Duodenal mucosa (tissue), 2 donors: Measurements from ENCODE around the gene TNIP1.

Experiments used
- H3K27ac ChIP-seq: one replicate; pipeline ENCODE4 v1.7.0; 2013; ENCODE audit warnings: low read depth, low read length
- H3K27me3 ChIP-seq, 2 donors: one replicate each; pipeline ENCODE4 v1.7.0; 2013; ENCODE audit warnings: low read length in 2 of 2, control low read depth in 1 of 2; ENCODE audit not compliant: insufficient read depth in 2 of 2, control insufficient read depth in 1 of 2
- H3K36me3 ChIP-seq, 2 donors: one replicate each; pipeline ENCODE4 v1.7.0; 2013; ENCODE audit warnings: low read length in 2 of 2, control low read depth in 1 of 2; ENCODE audit not compliant: insufficient read depth in 2 of 2, control insufficient read depth in 1 of 2
- H3K4me1 ChIP-seq, 2 donors: one replicate each; pipeline ENCODE4 v1.7.0; 2013; ENCODE audit warnings: low read length in 2 of 2, control low read depth in 1 of 2; ENCODE audit not compliant: insufficient read depth in 2 of 2, control insufficient read depth in 1 of 2
- H3K4me3 ChIP-seq, 2 donors: one replicate each; pipeline ENCODE4 v1.7.0; 2013; ENCODE audit warnings: low read length in 2 of 2, low read depth in 1 of 2
- H3K9ac ChIP-seq, 2 donors: one replicate each; pipeline ENCODE4 v1.7.0; 2013; ENCODE audit warnings: low read length in 2 of 2, low read depth in 1 of 2
- H3K9me3 ChIP-seq, 2 donors: one replicate each; pipeline ENCODE4 v1.7.0; 2013; ENCODE audit warnings: low read length in 2 of 2, control low read depth in 1 of 2; ENCODE audit not compliant: control insufficient read depth in 1 of 2

TNIP1 gene

DNA sequence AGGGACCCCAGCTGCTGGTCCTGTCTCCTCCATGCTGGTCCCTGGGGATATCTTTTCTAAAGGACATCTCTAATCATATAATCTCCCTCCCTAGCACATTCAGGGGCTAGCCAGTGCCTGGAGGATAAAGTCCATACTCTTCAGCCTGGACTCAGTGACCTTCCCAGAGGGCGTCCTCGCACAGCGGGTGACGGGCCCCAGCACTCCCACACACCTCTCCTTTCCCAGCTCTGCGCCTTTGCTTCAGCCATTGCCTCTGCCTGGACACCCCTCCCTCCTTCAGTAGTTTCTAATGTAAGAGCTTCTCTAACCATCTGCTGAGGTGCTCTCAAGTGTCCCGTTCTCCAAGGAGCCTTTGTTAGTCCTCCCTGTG lies 15.2 kb upstream of the TNIP1 start:
- H3K9me3 ChIP-seq, result no peaks in the 10 kb centered on the region
- H3K27me3 ChIP-seq, result no peaks in the 10 kb centered on the region
- H3K36me3 ChIP-seq, result no peaks in the 10 kb centered on the region
- H3K4me1 ChIP-seq, result peaks cover 78 to 83% of the 10 kb centered on the region in 2 donors
- H3K9ac ChIP-seq, result peak overlapping the region; percentile 40 to 55
- H3K27ac ChIP-seq, result peak overlapping the region; percentile 90
- H3K4me3 ChIP-seq, result peak overlapping the region in 1 of 2 donors; percentile 1

DNA sequence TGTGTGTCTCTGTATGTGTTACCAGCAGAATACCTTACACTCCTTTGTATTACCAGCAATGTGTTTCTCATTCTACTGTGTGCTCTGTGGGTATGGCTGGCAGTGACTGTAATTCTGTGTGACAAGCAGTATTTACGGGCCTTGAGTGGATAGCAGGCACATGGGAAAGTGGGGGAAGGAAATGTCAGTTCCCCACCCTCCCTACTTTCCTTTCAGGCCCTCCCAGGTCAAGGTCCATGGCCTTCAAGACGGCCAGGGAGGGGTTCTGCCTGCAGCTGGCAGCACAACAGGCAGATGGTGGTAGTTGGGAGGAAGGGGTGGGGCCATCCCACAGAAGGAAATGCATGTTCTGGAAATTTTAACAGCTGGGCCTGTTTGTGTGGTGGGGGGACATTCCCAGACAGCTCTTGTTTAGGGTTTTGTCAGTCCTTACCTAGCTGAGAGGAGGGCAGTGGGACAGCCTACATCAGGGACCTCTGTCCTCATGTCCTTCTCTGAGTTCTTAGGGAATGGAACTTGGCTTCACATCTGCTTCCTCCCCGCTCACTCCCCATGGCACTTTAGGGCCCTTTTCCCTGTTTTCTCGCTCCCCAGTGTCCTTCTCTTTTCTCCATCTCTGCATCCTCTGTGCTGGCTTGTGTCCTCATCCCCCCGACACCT lies 14.6 kb upstream of the TNIP1 start:
- no peaks in the 10 kb centered on the region for H3K36me3 ChIP-seq
- H3K9ac ChIP-seq, result peak overlapping the region; percentile 51 to 77
- H3K4me1 ChIP-seq, result peaks cover 76 to 80% of the 10 kb centered on the region in 2 donors
- no peaks in the 10 kb centered on the region for H3K9me3 ChIP-seq
- H3K4me3 ChIP-seq, result peak overlapping the region; percentile 1 to 48
- H3K27me3 ChIP-seq, result no peaks in the 10 kb centered on the region
- peak overlapping the region; percentile 90 for H3K27ac ChIP-seq

DNA sequence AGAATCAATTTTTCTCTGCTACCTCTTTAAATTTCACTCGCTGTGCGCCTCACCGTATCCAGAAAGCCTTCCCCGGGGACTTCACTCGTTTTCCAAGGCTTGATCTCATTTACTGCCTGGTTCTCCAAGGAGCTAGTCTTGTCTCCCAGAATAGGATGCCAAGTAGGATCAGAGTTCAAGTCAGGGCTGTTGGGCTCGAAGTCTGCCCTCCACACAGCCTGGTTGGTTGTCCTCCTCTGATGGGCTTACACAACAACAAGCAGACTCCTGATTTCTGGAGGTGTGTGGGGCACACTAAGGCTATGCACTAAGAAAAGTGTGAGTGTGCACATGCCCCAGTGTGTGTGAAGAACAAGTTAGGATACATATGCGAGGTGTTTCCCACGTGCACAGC lies 14.0 kb upstream of the TNIP1 start:
- peak overlapping the region; percentile 90 for H3K27ac ChIP-seq
- H3K27me3 ChIP-seq, result no peaks in the 10 kb centered on the region
- H3K9ac ChIP-seq, result peak overlapping the region; percentile 51 to 77
- H3K36me3 ChIP-seq, result no peaks in the 10 kb centered on the region
- peak overlapping the region; percentile 37 to 48 for H3K4me3 ChIP-seq
- H3K4me1 ChIP-seq, result peaks cover 77 to 80% of the 10 kb centered on the region in 2 donors
- H3K9me3 ChIP-seq, result no peaks in the 10 kb centered on the region

DNA sequence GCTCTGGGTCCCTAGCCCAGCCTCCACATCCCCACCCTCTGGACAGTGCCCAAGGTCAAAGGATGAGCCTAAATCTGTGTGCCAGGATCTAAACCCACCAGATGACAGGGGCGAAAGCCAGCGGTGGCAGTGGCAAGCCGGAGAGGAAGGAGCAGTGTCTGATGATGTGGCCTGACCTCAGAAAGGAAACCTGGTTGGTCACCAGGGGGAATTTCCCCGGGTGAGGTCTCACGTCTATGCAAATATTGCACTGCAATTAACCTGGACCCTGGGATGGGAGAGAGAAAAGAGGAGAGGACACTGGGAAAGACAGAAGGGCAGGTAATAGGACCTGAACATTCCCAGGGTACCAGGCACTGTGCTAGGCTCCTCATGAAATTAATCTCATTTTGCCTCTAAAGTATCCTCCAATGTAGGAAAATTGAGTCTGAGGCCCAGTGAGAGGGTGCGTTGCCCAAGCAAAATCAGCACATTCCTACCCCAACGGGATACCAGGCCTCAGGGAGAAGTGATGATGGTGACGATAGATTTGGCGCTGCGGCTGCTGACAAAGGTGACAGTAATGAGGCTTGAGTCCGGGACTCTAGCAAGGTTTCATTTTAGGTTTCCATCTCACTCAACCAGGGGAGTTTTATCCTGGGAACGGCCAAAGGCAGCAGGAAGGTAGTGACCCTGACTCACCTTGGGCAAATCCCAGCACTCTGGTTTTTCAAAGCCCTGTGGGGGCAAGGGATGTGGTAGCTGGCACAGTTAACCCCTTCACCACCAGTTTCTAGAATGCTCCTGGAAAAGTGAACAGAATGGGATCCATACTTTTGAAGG lies 13.4 kb upstream of the TNIP1 start:
- Histone ChIP-seq H3K27ac (peak overlapping the region; percentile 90), H3K27me3 (no peaks in the 10 kb centered on the region), H3K4me3 (peak overlapping the region; percentile 37 to 48), H3K9me3 (no peaks in the 10 kb centered on the region), H3K9ac (peak overlapping the region; percentile 51 to 77), H3K36me3 (no peaks in the 10 kb centered on the region), H3K4me1 (peaks cover 78 to 82% of the 10 kb centered on the region in 2 donors)

DNA sequence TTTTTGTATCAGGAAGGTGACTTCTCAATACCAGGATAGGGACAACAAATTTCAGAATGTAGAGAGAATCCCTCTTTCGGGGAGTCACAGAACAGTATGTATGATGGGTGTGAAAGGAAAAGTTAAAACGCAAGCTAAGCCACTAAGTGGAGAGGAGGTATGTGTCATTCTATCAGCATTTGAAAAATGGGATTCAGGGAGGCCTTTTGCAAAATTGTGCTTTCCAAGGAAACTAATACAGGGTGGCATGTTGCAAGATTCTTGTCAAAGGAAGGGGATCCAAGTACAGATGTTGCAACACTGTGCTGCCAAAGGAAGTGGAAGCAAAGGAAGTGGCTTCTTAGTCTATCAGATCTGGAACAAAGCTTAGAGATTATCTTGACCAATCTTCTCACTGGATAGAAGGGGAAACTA lies 12.6 kb upstream of the TNIP1 start:
- Histone ChIP-seq H3K4me1 (peaks cover 74 to 80% of the 10 kb centered on the region in 2 donors), H3K9ac (peak overlapping the region; percentile 18 to 77), H3K27ac (peak overlapping the region; percentile 43), H3K9me3 (no peaks in the 10 kb centered on the region), H3K27me3 (no peaks in the 10 kb centered on the region), H3K4me3 (peak overlapping the region; percentile 37 to 48), H3K36me3 (no peaks in the 10 kb centered on the region)

DNA sequence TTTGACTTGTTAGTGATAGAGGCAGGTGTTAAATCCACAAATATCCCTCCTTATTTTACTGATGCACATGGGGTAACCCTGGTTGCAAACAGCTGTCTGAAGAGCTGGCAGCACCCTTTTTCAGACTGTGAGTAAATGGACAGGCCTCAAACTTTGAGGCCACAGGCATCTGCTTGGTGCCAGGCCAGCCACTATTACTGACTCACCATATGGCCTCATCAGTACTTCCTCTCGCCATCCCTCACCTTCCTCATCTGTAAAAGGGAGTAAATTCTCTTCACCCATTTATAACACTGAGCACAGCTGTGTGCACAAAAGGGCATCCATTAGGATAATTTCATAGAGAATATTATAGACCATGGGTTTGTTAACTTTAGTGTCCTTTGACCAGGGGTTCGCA lies 11.9 kb upstream of the TNIP1 start:
- no peak overlapping the region for H3K27ac ChIP-seq
- H3K4me3 ChIP-seq, result no peak overlapping the region
- H3K27me3 ChIP-seq, result no peaks in the 10 kb centered on the region
- H3K9ac ChIP-seq, result peak overlapping the region in 1 of 2 donors; percentile 7
- H3K9me3 ChIP-seq, result no peaks in the 10 kb centered on the region
- H3K36me3 ChIP-seq, result no peaks in the 10 kb centered on the region
- peaks cover 67 to 73% of the 10 kb centered on the region in 2 donors for H3K4me1 ChIP-seq

DNA sequence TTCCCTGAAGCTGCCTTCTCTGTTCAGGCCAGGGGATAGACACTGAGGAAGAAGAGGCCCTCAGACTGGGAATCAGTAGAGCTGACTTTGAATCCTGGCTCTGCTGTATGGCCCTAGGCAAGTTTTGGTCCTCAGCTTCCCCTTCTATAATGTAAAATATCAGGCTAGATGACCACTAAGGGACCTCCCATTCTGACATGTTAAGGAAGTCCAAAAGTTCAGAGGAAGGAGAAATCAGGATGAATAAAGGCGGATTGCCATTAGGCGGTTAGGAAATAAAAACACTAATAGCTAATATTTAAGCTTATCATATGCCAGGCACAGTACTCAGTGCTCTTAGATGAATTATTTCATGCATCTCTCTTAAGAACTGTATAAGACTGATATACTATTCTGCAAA lies 8.9 kb upstream of the TNIP1 start:
- Histone ChIP-seq H3K9ac (no peak overlapping the region), H3K27ac (no peak overlapping the region), H3K4me1 (peaks cover 64 to 74% of the 10 kb centered on the region in 2 donors), H3K9me3 (no peaks in the 10 kb centered on the region), H3K36me3 (no peaks in the 10 kb centered on the region), H3K4me3 (no peak overlapping the region), H3K27me3 (no peaks in the 10 kb centered on the region)

DNA sequence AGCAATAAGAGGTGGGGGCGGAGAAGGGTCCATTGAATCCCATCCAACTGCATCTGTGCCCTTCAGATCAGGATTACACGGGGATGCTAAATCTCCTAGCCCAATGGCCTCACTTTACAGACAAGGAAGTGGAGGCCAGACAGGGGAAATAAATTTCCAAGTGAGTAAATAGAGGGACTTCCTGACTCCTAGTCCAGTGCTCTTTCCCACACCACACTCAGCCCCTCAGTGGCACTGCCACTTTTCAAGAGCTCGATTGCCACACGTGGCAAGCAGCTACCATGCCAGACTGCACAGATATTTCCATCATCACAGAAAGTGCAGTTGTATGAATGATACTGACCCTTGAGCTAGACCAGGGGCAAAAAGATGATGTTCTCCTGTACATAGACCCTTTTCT lies 8.2 kb upstream of the TNIP1 start:
- Histone ChIP-seq H3K9ac (no peak overlapping the region), H3K36me3 (no peaks in the 10 kb centered on the region), H3K4me1 (peaks cover 61 to 72% of the 10 kb centered on the region in 2 donors), H3K9me3 (no peaks in the 10 kb centered on the region), H3K27me3 (no peaks in the 10 kb centered on the region), H3K27ac (no peak overlapping the region), H3K4me3 (no peak overlapping the region)

DNA sequence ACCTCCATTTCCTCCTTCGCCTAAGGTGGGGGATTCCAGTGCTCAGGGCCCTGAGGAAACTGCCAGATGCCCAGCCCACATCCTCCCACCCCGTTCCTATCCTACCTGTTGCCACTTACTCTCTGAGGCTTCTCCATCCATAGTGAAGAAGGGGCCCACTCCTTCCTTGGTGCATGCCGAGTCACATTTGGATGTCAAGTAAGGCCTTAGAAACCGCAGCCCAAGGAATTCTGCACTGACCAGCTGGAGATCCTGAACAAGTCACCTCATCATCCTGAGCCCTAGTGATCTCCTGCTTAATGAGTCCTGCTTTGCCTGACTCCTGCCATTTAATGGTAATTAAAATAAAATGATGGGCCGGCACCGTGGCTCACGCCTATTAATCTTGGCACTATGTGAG lies 6.7 kb upstream of the TNIP1 start:
- Histone ChIP-seq H3K27ac (no peak overlapping the region), H3K36me3 (no peaks in the 10 kb centered on the region), H3K9me3 (no peaks in the 10 kb centered on the region), H3K9ac (peak overlapping the region; percentile 70 to 87), H3K4me1 (peaks cover 56 to 72% of the 10 kb centered on the region in 2 donors), H3K27me3 (no peaks in the 10 kb centered on the region), H3K4me3 (peak overlapping the region in 1 of 2 donors; percentile 57)

DNA sequence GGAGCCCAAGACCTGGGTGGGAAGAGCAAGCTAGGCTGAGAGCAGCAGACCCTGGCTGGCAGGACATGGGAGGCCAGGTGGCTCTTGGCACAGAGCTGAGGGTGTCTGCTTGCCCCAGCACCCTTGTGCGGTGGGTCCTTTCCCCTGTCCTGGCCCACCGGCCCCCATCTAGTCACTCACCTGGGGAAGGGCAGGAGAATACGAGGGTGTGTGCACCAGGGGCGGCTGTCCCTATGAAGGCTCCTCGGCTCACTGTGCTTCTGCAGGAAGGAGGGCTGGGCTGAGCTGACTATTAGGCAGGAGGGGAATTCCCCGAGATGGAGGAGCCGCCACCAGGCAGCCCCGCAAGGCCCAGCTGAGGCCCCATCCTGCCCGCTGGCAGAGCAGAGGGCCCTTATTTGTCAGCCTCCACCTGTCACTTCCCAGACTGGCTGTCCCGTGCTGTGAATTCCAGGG lies 6.1 kb upstream of the TNIP1 start:
- peak overlapping the region; percentile 70 to 87 for H3K9ac ChIP-seq
- H3K9me3 ChIP-seq, result no peaks in the 10 kb centered on the region
- peaks cover 62 to 77% of the 10 kb centered on the region in 2 donors for H3K4me1 ChIP-seq
- no peaks in the 10 kb centered on the region for H3K27me3 ChIP-seq
- H3K36me3 ChIP-seq, result no peaks in the 10 kb centered on the region
- H3K4me3 ChIP-seq, result peak overlapping the region; percentile 57 to 66
- H3K27ac ChIP-seq, result peak overlapping the region; percentile 68
